Melanocyte of skin (primary cell): Measurements from ENCODE around the gene CD274. TPM values are rescaled to one million over a fixed set of nuclear protein-coding genes. Genes with fewer than 3 reads are reported as not detected.

Source experiments
- total RNA-seq, 2 donors: library from RNA; depleted of rRNA; stranded (reverse); fragments of >200 nt; gene quantifications; 2 replicates each; pipeline ENCODE4 v1.2.3, GENCODE V29; 2012

The CD274 gene
- total RNA-seq: 1 to 10 TPM; 4.0 to 4.5 TPM

GRCh38 chr9:5450359-5451091, at the start of gene CD274:
Gene CD274, plus strand, starts transcription at chr9:5450542. Its CDS starts 5,572 bp downstream, at chr9:5456114.

GRCh38 chr9:5437254-5438216, 12.8 kb upstream of the CD274 start, which contains the start of gene PLGRKT:
Gene PLGRKT, minus strand, starts transcription at chr9:5437925. Its CDS starts 5,948 bp downstream, at chr9:5431977.

GRCh38 chr9:5510360-5510931, 60.1 kb downstream of the CD274 start, which contains the start of gene PDCD1LG2:
Gene PDCD1LG2, plus strand, starts transcription at chr9:5510531. Its CDS starts 12,016 bp downstream, at chr9:5522547.

Other genes starting within 250 kb of the CD274 start
- gene INSL4, start 219.1 kb upstream of the CD274 start, total RNA-seq: under 1 TPM in 1 of 2 donors, not detected in 1; 0.34 TPM
- gene RLN2, start 145.8 kb upstream of the CD274 start, total RNA-seq: under 1 TPM; 0.33 to 0.69 TPM
- gene RLN1, start 110.7 kb upstream of the CD274 start, total RNA-seq: under 1 TPM in 1 of 2 donors, not detected in 1; 0.67 TPM
- 10 to 100 TPM; 22.0 to 26.2 TPM for gene PLGRKT, start 12.6 kb upstream of the CD274 start, total RNA-seq
- 1 to 10 TPM; 6.3 to 9.6 TPM for gene PDCD1LG2, start 60.0 kb downstream of the CD274 start, total RNA-seq
- gene RIC1, start 178.6 kb downstream of the CD274 start, total RNA-seq: 10 to 100 TPM; 27.5 to 40.3 TPM